Progenitor cell of endocrine pancreas (in vitro differentiated cells): ENCODE data around the gene SLC39A11. TPM values are rescaled to one million over a fixed set of nuclear protein-coding genes. Genes with fewer than 3 reads are reported as not detected.

Source experiments
- DNase-seq: peaks from one replicate; pipeline ENCODE4 v3.0.0; 2021; ENCODE audit warnings: low spot score; ENCODE audit not compliant: unreplicated experiment
- H3K27ac Mint-ChIP-seq: 2 replicates; pipeline ENCODE4 v1.8.0; 2021; ENCODE audit warnings: mild to moderate bottlenecking, moderate library complexity, mixed read lengths
- H3K27me3 Mint-ChIP-seq: 2 replicates; pipeline ENCODE4 v1.8.0; 2021; ENCODE audit warnings: mixed read lengths
- H3K36me3 Mint-ChIP-seq: 2 replicates; pipeline ENCODE4 v1.8.0; 2022; ENCODE audit warnings: mixed read lengths; ENCODE audit not compliant: insufficient read depth
- H3K4me1 Mint-ChIP-seq: 2 replicates; pipeline ENCODE4 v1.8.0; 2021; ENCODE audit warnings: low read depth, mixed read lengths
- H3K4me3 Mint-ChIP-seq: 2 replicates; pipeline ENCODE4 v1.8.0; 2021; ENCODE audit warnings: low read depth, mild to moderate bottlenecking, moderate library complexity, mixed read lengths
- H3K9me3 Mint-ChIP-seq: 2 replicates; pipeline ENCODE4 v1.8.0; 2021; ENCODE audit warnings: low read depth, mixed read lengths
- CTCF ChIP-seq: fragments of 200-600 bp; sonication (generic); IDR thresholded peaks from one replicate; pipeline ENCODE4 v1.5.0; 2021; ENCODE audit warnings: antibody characterized with exemption, mild to moderate bottlenecking; ENCODE audit not compliant: unreplicated experiment
- total RNA-seq: library from RNA; stranded (reverse); gene quantifications from 2 replicates; pipeline ENCODE4 v1.2.1, GENCODE V29; 2021

SLC39A11 gene
- total RNA-seq, 1 donor from 2014 or later: 20.5 TPM

GRCh38 chr17:72613396-72613795 is 479.1 kb downstream of the SLC39A11 start:
- Mint-ChIP-seq H3K27me3 (no peaks in the 10 kb centered on the region), H3K4me1 (peaks cover 52% of the 10 kb centered on the region), H3K4me3 (no peak overlapping the region), H3K9me3 (peaks cover 5% of the 10 kb centered on the region), H3K27ac (peak overlapping the region; percentile 91), H3K36me3 (peaks cover 1% of the 10 kb centered on the region)
- TF ChIP-seq CTCF: no peak
- DNase-seq: no peak

- H3K4me1 Mint-ChIP-seq: peaks cover 31% of the 10 kb centered on the region
- no peak for TF ChIP-seq CTCF
- H3K4me3 Mint-ChIP-seq: no peak overlapping the region
- H3K36me3 Mint-ChIP-seq: peaks cover 8% of the 10 kb centered on the region
- no peak for DNase-seq
- H3K9me3 Mint-ChIP-seq: peaks cover 15% of the 10 kb centered on the region
- no peak overlapping the region for H3K27ac Mint-ChIP-seq
- H3K27me3 Mint-ChIP-seq: no peaks in the 10 kb centered on the region
These were observed 481.3 kb downstream of the SLC39A11 start for GRCh38 chr17:72611172-72611571.

GRCh38 chr17:72609501-72609900 is 483.0 kb downstream of the SLC39A11 start:
- Mint-ChIP-seq H3K27me3 (no peaks in the 10 kb centered on the region), H3K4me3 (no peak overlapping the region), H3K4me1 (peaks cover 24% of the 10 kb centered on the region), H3K36me3 (peaks cover 8% of the 10 kb centered on the region), H3K9me3 (peaks cover 15% of the 10 kb centered on the region), H3K27ac (no peak overlapping the region)
- TF ChIP-seq CTCF: no peak
- DNase-seq: no peak

- peaks cover 16% of the 10 kb centered on the region for H3K4me1 Mint-ChIP-seq
- H3K36me3 Mint-ChIP-seq: peaks cover 8% of the 10 kb centered on the region
- no peaks in the 10 kb centered on the region for H3K27me3 Mint-ChIP-seq
- no peak for DNase-seq
- TF ChIP-seq CTCF: no peak
- peaks cover 15% of the 10 kb centered on the region for H3K9me3 Mint-ChIP-seq
- no peak overlapping the region for H3K27ac Mint-ChIP-seq
- H3K4me3 Mint-ChIP-seq: no peak overlapping the region
These were observed 484.1 kb downstream of the SLC39A11 start for GRCh38 chr17:72608436-72608835.

GRCh38 chr17:72606656-72607055 is 485.8 kb downstream of the SLC39A11 start:
- Mint-ChIP-seq H3K27me3 (no peaks in the 10 kb centered on the region), H3K4me3 (no peak overlapping the region), H3K9me3 (peaks cover 15% of the 10 kb centered on the region), H3K36me3 (peaks cover 8% of the 10 kb centered on the region), H3K27ac (no peak overlapping the region), H3K4me1 (peaks cover 25% of the 10 kb centered on the region)
- no peak for DNase-seq
- TF ChIP-seq CTCF: no peak
